Hepatocyte (in vitro differentiated cells): ENCODE results near the gene MLC1. TPM values are rescaled to one million over a fixed set of nuclear protein-coding genes. Genes with fewer than 3 reads are reported as not detected.

Experiments
- DNase-seq: peaks from one replicate; pipeline ENCODE4 v3.0.0-alpha.2; 2016; ENCODE audit warnings: low spot score
- H2AFZ ChIP-seq: fragments of 200-600 bp; sonication (generic); 2 replicates; pipeline ENCODE4 v1.6.0; 2016; ENCODE audit warnings: antibody characterized with exemption, mild to moderate bottlenecking
- H3K27ac ChIP-seq: fragments of 200-600 bp; sonication (generic); 2 replicates; pipeline ENCODE4 v1.5.1; 2016; ENCODE audit warnings: mild to moderate bottlenecking
- H3K27me3 ChIP-seq: fragments of 200-600 bp; sonication (generic); 2 replicates; pipeline ENCODE4 v1.6.1; 2016
- H3K36me3 ChIP-seq: fragments of 200-600 bp; sonication (generic); replicated peaks from 2 replicates; pipeline ENCODE4 v1.5.1; 2016; ENCODE audit warnings: low read depth; ENCODE audit not compliant: insufficient read depth
- H3K4me1 ChIP-seq: fragments of 200-600 bp; sonication (generic); 2 replicates; pipeline ENCODE4 v1.5.1; 2016; ENCODE audit warnings: mild to moderate bottlenecking, moderate library complexity; ENCODE audit not compliant: insufficient read depth
- H3K4me2 ChIP-seq: fragments of 200-600 bp; sonication (generic); 2 replicates; pipeline ENCODE4 v1.6.0; 2016
- H3K4me3 ChIP-seq: fragments of 200-600 bp; sonication (generic); 2 replicates; pipeline ENCODE4 v1.5.1; 2016; ENCODE audit warnings: mild to moderate bottlenecking
- H3K79me2 ChIP-seq: fragments of 200-600 bp; sonication (generic); 2 replicates; pipeline ENCODE4 v1.6.0; 2017; ENCODE audit warnings: mild to moderate bottlenecking
- H3K9me2 ChIP-seq: fragments of 200-600 bp; sonication (generic); replicated peaks from 2 replicates; pipeline ENCODE4 v1.6.0; 2017; ENCODE audit warnings: mild to moderate bottlenecking; ENCODE audit not compliant: insufficient read depth
- H3K9me3 ChIP-seq: fragments of 200-600 bp; sonication (generic); 2 replicates; pipeline ENCODE4 v1.5.1; 2016; ENCODE audit warnings: low read depth, mild to moderate bottlenecking
- H4K20me1 ChIP-seq: fragments of 200-600 bp; sonication (generic); 2 replicates; pipeline ENCODE4 v1.6.0; 2016; ENCODE audit warnings: mild to moderate bottlenecking; ENCODE audit not compliant: insufficient read depth, poor library complexity, severe bottlenecking
- CTCF ChIP-seq: fragments of 200-600 bp; sonication (generic); IDR thresholded peaks from 2 replicates; pipeline ENCODE4 v1.5.1; 2016; ENCODE audit warnings: antibody characterized with exemption, mild to moderate bottlenecking; ENCODE audit not compliant: poor library complexity
- EZH2 ChIP-seq: fragments of 200-600 bp; sonication (generic); IDR thresholded peaks from 2 replicates; pipeline ENCODE4 v1.6.1; 2016; ENCODE audit warnings: antibody characterized with exemption, mild to moderate bottlenecking, borderline replicate concordance
- EZH2phosphoT487 ChIP-seq: fragments of 200-600 bp; sonication (generic); IDR thresholded peaks from one replicate; pipeline ENCODE4 v1.6.1; 2018; ENCODE audit warnings: antibody characterized with exemption, mild to moderate bottlenecking, low read depth, moderate library complexity; ENCODE audit not compliant: unreplicated experiment, severe bottlenecking
- WGBS: methylation state at CpG from one replicate; pipeline ENCODE4 v1.1.6; 2016; ENCODE audit warnings: low lambda C conversion rate; ENCODE audit errors: missing lambda C conversion rate; 5-methylcytosine and 5-hydroxymethylcytosine counted together
- polyA plus RNA-seq: library from polyadenylated mRNA; unstranded; fragments of >200 nt; fragmentation: Nextera tagmentation; extraction: Ambion mirVana; gene quantifications from 2 replicates; pipeline ENCODE4 v1.2.1, GENCODE V29; 2016
- total RNA-seq: library from RNA; depleted of rRNA; stranded (reverse); fragments of >200 nt; gene quantifications from 2 replicates; pipeline ENCODE4 v1.2.3, GENCODE V29; 2014

Gene MLC1
- total and polyA plus RNA-seq, 2 experiments from 2014 or later: 3.3 to 8.2 TPM

GRCh38 chr22:50041361-50042065 lies 43.7 kb downstream of the MLC1 start:
- Histone ChIP-seq H3K4me2 (no peak overlapping the region), H3K9me2 (no peaks in the 10 kb centered on the region), H4K20me1 (no peaks in the 10 kb centered on the region), H3K27me3 (no peaks in the 10 kb centered on the region), H3K36me3 (no peaks in the 10 kb centered on the region), H3K9me3 (peaks cover 7% of the 10 kb centered on the region), H3K79me2 (no peaks in the 10 kb centered on the region), H3K4me1 (no peaks in the 10 kb centered on the region), H2AFZ (no peak overlapping the region), H3K4me3 (no peak overlapping the region), H3K27ac (no peak overlapping the region)
- TF ChIP-seq EZH2phosphoT487: no peak
- no peak for TF ChIP-seq EZH2
- TF ChIP-seq CTCF: no peak
- WGBS: 89% methylated on average over 17 of the region's 17 CpGs
- DNase-seq: no peak

GRCh38 chr22:50040717-50041116 lies 44.5 kb downstream of the MLC1 start:
- Histone ChIP-seq H3K79me2 (no peaks in the 10 kb centered on the region), H3K9me3 (peaks cover 7% of the 10 kb centered on the region), H3K4me3 (no peak overlapping the region), H3K36me3 (no peaks in the 10 kb centered on the region), H3K9me2 (no peaks in the 10 kb centered on the region), H4K20me1 (no peaks in the 10 kb centered on the region), H3K27me3 (no peaks in the 10 kb centered on the region), H2AFZ (no peak overlapping the region), H3K27ac (no peak overlapping the region), H3K4me1 (no peaks in the 10 kb centered on the region), H3K4me2 (no peak overlapping the region)
- TF ChIP-seq CTCF (no peak), EZH2phosphoT487 (no peak), EZH2 (no peak)
- no peak for DNase-seq
- 93% methylated on average over 7 of the region's 7 CpGs for WGBS

GRCh38 chr22:50039669-50040443 lies 45.4 kb downstream of the MLC1 start:
- no peaks in the 10 kb centered on the region for H3K27me3 ChIP-seq
- H4K20me1 ChIP-seq: no peaks in the 10 kb centered on the region
- DNase-seq: no peak
- TF ChIP-seq EZH2: no peak
- no peak for TF ChIP-seq EZH2phosphoT487
- TF ChIP-seq CTCF: no peak
- H3K4me1 ChIP-seq: no peaks in the 10 kb centered on the region
- H3K4me3 ChIP-seq: no peak overlapping the region
- H3K9me3 ChIP-seq: peaks cover 7% of the 10 kb centered on the region
- no peak overlapping the region for H3K4me2 ChIP-seq
- no peaks in the 10 kb centered on the region for H3K36me3 ChIP-seq
- WGBS: 90% methylated on average over 29 of the region's 29 CpGs
- H3K9me2 ChIP-seq: no peaks in the 10 kb centered on the region
- H3K79me2 ChIP-seq: no peaks in the 10 kb centered on the region
- no peak overlapping the region for H3K27ac ChIP-seq
- H2AFZ ChIP-seq: no peak overlapping the region
